Stimulated activated CD4-positive, alpha-beta T cell treated with anti-CD3 and anti-CD28 coated beads, Interleukin-12 subunit alpha, Interleukin-12 subunit beta, amount 100 ng/mL, for 4 hours (primary cell): ENCODE data around the gene REPS2.
A peak's percentile ranks its signal among the peaks of the same experiment; 100 is the strongest.

ENCODE experiments used
- DNase-seq: peaks from one replicate; pipeline ENCODE4 v3.0.0-alpha.2; 2020

Gene REPS2

DNA sequence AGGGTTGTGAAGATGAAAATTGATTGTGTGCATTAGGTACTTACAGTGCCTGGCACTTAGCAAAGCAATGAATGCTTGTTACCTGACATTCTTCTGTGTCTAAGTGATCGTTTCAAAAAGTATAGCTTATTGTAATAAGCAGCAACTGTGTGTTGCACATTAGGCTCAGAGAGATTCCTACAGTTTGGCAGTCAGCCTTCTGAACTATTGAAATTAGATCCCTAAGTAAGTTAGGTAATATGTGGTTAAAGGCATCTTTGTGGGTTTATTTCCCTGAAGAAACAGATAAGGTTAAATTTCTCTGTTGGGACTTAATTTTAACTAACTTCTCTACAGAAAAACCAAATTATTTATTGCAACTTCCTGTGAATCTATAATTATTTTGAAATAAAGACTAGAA lies 93.4 kb downstream of the REPS2 start:
- DNase-seq = no peak

DNA sequence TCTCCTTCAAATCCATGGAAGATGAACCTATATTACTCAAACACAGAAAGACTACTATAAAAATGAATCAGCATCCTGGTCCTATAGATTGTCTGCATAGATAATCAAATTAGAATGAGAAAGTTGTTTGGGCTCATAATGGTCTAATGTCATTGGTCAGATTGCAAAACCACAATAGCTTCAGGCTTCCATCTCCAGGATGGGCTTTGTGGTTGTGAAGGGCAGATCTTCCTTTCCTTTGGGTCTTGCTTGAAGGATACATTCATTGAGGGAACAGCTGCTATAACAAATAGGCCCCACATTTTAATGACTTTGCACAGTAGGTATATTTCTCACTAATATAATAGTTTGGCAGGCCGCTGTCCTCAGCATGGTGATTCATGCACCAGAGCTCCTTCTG lies 94.3 kb downstream of the REPS2 start:
- DNase-seq = no peak

DNA sequence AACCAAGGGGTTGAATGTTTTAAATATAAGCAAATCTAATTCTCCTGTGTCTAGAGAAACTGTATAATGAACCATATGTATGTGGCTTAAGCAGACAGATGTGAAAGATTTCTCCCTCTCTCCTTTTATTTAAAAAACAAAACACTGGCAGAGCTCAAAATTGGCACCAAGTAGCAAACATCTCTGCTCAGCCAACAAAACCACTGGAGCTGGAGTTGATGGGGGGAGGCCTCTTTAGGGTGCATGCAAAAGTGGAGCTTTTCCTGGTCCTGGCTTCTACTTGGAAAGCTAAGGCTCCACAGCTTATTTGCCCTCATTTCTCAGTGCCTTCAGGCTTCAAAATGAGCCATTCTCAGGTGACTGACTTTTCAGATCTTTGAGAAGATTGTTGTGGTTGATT lies 95.6 kb downstream of the REPS2 start:
- DNase-seq = no peak

DNA sequence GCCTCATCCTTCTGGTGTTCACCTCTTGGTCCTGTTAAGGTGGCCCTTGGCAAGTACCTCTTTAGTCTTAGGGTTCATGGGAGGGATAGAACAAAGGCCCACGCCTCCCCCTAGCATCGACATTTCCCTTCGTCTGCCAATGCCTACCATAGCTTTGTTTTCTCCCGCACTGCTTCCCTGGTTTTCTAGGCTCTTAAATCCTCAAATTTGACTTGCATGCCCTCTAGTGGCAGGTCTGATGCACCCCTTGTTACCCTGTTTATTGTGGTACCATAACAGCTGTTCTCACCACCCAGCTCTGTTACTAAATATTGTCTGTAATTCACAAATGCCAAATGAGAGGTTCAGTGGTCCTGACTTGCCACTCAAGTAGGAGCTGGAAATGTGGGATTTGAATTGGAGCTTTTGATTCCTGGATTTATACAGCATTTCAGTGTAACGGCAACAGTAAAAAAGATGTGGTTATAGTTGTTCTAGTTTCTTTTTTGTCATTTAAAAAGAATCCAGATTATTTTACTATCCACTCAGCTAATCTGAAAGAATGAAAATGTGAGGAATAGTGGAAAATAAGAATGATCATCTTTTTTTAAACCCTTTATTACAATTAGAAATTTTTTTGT lies 100.1 kb downstream of the REPS2 start:
- peak; percentile 16 for DNase-seq

DNA sequence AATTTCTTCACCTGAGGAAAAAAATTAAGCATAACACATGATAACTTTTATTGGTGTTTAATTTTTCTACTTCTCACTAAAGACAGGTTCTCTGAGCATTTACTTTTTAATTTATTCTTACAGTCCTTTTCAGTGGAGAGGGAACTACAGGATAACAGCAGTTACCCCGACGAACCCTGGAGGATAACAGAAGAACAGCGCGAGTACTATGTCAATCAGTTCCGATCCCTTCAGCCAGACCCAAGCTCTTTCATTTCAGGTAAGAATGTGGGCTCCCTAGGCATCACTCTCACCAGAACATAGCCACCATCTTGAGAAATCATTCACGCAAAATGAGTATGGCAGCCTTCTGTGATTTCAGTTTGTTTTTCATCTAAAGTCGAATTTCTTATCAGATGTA lies 100.8 kb downstream of the REPS2 start:
- DNase-seq = no peak

DNA sequence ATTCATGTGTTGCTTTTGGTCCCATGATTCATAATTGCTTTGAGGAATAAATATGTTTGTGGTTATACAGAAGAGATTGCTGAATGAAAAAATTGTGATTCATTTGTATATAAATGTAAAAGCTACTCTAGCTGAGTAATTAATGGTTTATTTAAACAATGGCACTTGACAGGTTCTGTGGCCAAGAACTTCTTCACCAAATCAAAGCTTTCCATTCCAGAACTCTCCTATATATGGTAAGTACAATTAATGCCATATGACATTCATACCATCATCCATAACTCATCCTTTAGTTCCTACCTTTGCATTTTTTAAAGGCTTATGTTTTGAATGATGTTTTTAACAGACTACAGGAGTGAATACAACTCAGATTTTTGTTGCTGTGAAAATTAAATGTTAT lies 105.8 kb downstream of the REPS2 start:
- no peak for DNase-seq

DNA sequence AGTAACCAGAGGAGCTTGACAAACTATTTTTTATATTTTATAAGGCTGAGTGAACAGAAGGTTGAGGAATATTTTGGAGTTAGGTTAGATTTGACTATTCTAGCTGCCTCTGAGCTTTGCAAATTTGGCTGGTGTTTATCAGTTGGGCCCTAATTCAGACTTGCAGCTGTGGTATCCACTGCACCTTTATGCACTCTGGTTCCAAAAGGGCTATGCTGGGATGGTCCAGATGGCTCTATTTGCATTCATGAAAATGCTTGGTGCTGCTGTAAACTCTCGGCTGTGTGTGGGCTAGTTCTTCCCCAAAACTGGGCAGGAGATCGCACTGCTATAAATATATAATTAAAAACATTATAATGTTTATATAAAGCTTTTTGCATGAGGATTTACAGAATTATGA lies 106.3 kb downstream of the REPS2 start:
- no peak for DNase-seq

DNA sequence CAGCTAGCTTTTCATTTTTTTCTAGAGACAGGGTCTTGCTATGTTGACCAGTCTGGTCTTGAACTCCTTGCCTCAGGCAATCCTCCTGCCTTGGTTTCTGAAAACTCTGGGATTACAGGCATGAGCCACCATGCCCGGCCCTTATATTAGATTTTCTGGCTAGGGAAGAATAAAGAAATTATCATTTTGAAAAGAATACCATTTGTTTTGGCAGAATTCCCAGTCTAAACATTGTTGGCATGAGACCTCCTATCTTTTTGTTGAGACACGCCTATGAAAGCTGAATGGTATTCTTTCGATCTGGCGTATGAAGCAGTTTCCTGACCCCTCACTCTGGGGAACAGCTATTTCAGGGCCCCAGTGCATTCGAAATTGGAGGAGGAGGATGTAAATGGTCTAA lies 107.0 kb downstream of the REPS2 start:
- no peak for DNase-seq

DNA sequence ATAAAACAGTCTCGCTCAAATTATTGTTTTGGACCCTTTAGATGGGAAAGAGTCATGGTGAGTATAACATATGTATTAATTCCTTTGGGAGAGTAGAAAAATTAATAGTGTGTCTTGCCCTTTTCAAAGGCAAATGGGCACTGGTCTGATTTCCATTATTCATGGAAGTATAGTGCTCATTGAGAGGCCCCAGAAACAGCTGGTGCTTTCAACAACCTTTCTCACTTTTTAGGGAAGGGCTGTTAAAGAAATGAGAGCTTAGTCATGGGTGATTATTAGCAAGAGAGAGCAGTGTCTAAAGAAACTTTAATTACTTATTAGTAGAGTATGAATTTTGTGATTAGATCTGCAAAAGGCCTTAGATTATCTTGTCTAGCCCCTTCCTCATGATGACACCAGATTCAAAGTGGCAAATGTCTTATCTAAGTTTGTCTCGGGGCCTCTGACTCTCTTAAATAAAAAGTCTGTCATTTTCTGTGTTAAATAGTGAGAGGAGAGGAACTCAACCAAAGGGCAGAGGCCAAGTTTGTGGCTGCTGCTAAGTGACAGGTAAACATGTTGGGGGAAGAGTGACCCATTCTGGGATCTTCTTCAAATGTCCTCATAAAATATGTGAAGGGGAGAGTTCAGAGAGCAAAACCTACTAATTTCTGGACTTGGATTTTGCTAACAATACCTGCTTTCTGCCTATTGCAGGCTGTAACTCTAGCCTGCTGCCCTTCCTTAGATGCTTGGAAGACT lies 110.6 kb downstream of the REPS2 start:
- no peak for DNase-seq

DNA sequence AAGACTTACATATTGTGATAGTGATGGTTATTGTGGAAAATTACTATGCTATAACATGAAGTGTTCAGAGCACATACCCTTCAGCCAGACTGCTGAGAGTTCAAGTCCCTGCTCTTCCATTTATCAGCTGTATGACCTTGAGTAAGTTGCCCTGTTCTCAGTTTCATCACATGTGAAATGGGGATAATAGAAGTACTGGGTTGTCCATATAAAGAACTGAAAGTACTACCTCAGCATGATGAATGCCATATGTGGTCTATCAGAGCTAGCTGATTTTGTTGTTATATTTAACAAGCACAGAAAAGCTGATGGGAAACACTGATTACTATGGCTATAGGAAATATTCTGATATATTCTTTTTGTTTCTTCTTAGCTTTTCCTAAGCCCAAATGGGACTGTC lies 115.6 kb downstream of the REPS2 start:
- DNase-seq = no peak

DNA sequence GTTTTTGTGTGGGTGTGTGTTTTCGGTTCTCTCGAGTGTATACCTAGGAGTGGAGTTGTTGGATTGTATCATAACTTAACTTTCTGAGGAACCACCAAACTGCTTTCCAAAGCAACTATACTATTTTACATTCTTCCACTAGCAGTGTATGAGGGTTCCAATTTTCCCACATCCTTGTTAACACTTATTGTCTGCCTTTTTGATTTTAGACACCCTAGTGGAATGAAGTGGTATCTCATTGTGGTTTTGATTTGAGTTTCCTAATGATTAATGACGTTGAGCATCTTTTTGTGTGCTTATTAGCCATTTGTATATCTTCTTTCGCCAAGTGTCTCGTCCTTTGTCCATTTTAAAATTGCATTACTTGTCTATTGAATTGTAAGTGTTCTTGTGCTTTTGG lies 118.6 kb downstream of the REPS2 start:
- DNase-seq = no peak

DNA sequence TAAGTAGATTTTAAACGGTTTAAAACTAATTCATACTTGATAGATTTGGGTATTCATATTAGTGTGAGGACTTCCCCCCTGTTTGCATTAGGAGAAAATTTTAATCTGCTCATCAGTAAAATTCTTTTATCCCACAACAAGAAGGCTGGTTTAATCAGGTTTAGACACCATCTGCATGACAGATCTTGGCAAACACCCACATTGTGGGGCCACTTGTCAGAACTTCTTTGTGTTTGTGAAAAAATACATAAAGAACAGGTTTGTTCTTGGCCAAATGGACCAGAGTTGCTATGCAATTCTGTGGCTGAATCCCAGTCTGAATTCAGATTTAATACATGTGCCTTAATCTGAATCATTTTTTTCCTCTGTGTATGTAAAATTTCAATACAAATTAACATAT lies 121.1 kb downstream of the REPS2 start:
- no peak for DNase-seq

DNA sequence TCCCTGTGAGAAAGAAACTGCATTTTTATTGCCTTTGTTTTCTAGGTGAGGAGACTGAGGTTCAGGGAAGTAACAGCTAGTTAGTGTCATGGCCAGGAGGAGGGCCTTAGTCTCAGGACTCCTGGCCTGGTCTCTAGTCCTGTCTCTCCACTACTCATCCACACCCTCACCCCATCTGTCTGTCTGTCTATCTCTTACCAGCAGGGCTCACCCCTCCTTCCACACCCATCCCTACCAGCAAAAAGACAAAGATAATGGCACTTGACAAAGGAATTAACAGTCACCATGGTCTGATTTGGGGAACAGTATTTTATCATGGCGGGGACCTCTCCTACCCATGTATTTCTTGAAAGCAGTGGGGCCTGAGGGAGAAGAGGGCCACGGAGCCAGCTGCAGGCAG lies 125.8 kb downstream of the REPS2 start:
- no peak for DNase-seq

DNA sequence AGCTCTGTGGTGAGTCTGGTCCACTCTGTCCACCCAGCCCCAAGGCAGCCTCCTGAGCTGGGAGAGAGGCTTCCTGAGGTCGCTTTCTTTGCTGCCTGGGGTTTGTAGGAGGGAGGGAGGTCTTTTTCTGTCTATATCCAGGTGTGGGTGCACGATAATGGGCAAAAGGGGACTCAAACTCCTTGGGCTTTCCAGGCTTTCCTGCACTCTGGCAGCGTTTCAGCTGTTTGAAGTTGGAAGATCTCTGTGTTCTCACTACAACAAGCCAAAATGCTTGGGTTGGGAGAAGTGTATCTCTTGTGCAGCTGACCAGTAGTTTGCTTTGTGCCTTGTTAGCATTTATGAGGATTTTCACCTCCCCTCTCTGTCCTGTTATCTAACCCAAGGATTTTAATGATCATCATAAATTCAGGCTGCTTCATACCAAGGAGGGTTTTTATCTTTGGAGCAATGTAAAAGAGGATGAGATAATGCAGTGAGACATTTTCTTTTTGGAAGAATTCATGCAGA lies 126.3 kb downstream of the REPS2 start:
- no peak for DNase-seq

DNA sequence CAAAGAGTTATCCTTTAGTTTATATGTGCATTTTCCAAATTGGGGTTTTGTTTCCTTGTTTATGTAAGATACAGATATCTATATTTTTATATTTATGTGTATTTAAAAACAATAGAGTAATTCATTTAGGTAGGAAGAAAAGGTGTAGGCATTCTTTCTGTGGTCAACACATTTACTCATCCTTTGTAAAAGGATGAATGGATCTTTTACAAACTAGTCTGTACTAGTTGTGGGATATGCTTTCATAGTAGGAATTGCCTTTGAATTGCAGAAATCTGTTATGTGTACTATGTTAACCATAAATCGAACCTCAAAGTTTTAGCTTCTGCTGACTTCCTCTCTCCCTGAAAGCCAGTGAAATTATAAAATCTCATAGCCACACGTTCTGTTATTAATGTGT lies 128.5 kb downstream of the REPS2 start:
- no peak for DNase-seq

DNA sequence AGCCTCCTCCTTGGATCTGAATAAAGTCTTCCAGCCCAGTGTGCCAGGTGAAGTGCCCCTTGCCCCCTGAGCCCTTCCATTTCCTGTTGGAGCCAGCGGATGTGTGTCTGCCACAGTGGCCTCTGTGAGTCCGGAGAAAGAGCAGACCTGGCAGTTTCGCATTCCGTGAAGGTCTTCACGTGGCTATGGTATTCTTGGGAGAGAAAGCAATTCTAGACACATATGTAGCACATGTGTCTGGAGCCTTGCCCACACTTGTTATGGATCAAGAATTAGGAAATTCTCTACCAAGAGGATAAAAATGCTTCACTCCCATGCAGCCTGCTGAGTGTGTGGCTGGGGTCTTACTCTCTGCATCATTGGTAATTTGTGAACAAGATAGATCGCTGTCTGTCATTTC lies 130.9 kb downstream of the REPS2 start:
- no peak for DNase-seq

DNA sequence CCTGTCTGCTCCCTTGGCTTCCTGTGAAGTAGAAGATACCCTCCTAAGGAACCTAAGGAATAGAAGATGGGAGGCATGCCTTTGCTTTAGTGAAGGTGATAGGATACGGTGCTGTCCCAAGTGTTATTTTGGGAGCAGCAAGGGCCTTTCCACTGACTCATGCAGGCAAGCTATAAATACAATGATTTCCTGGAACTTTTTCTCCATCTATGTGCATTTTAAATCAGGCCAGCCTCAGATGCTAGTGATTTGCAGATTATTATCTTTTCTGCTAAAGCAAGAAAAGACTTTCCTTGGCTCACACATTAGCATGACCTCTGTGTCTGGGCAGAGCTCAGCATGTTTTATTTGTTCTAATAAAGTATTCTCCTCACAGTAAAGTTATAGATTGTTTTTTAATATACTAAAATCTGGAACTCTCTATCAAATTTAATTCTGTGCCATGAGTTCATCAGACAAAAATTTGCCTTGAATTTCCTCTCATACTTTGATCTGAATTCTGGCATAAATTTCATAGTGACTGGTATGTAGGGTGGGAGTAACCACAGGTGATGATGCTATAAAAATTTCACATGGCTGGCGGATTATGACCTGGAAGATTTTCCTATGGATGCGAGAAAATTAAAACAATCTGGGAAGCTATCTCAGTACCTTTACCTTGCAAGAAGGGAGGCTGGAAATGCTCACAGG lies 131.7 kb downstream of the REPS2 start:
- DNase-seq = no peak

DNA sequence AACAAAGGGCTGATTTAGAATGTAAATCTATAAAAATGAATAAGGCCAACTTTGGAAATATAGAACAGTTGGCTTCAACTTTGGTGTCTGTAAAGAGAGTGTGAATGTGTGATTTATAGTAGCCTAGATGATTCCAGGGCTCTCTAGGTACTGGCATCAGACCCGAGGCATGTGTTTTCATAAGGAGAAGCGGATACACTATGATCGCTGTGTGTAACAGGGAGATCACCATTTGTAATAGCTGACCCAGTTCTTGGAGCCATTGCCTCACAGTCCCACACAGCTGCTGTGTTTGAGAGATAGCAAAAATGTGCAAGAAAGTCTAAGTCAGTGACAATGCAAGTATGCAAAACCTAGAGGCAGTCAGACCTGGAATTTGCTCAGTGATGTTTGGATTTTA lies 135.1 kb downstream of the REPS2 start:
- DNase-seq = no peak

DNA sequence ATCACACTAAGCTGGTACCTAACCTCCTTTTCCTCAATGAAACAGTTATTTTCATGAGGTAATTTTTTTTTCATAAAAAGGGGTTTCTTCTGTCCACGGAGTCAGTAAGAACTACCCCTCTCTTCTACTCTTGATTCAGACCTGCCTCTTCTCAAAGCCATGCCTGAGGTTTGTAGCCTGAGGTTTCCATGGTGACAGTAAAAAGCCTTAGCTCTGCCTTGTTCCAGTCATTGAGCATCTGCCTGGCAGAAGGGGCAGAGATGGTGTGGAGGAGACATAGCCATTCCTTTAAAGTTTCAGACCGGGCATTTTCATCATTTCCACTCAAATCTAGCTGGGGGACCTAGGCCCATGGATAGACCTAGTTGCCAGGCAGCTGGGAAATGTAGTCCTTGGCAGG lies 135.5 kb downstream of the REPS2 start:
- DNase-seq = no peak

DNA sequence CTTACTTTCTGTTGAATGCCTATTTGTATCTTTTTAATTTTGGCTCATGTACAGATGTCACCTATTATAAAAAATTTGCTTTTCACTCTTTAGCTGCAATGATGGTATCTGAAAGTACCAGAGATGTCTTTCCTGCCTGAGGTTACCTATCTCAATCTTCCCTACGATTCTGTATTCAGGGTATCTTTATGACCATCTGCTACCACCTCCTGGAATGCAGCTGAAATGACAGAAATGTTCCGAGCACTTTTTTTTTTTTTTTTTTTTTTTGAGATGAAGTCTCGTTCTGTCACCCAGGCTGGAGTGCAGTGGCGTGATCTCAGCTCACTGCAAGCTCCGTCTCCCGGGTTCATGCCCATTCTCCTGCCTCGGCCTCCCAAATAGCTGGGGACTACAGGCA lies 136.4 kb downstream of the REPS2 start:
- DNase-seq = no peak

DNA sequence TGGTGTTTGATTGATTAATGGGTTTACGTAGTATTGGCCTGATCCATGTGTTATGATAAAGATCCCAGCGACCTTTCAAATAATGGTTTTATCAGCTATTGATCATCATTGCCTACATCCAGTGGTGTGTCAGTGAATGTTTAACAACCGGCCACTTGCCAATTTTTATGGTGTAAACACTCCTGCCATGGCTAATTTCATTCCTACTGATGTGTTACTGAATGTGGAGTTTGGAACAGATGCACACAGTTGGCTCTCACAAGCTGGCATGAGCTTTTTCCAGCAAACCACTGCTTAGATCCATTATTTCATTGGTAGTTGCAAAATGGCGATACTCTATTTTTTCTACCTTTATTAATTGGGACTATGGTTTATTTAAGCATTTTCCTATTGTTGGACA lies 139.9 kb downstream of the REPS2 start:
- no peak for DNase-seq

DNA sequence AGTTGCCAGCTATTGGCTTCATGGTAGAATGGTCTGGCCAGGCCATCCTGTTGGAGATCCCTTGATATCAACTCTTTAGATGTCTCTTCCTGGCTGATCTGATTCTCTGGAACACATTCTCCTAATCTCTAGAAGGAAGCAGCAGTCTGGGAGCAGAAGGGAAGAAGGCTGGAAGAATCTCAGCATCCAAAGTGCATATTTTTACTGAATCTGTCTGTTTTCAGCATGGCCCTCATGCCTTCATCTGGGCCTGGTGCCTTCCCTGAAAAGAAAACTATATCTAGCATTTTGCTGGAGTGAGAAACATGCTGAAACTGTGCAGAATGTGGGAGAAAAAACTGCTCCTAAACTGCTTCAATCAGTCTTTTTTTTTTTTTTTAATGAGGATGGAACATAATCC lies 148.7 kb downstream of the REPS2 start:
- DNase-seq = no peak

DNA sequence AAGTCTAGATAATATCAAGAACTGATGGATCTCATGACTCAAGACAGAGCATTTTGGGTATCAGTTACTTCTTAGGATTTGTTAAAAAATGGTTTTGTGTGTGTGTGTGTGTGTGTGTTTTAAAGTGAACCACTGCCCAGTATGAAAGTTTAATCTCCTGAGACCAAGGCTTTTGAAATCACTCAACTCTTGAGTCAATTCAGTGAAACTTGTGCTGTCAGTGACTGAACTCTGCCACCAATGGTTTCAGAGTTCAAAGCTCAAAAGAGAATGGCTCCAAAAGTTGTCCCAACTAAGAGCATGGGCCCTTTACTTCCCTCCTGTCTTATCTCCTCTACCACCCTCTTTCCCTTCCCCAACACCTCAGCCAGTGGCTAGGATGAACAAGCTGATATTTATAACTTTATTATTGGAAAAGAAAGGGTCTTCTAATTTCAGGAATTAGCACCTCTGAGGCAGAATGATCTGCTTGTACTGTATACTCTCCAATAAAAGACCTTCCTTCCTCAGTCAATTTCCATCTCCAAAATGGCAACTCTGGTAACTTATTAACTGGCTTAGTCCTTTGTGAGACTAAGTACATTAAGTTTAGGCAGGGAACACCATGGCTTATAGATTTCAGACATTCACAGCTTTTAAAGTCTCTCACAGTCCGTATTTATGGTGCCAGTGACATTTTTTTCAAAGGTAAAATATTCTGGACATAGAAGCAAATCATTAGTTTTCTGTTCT lies 152.2 kb downstream of the REPS2 start:
- DNase-seq = no peak

DNA sequence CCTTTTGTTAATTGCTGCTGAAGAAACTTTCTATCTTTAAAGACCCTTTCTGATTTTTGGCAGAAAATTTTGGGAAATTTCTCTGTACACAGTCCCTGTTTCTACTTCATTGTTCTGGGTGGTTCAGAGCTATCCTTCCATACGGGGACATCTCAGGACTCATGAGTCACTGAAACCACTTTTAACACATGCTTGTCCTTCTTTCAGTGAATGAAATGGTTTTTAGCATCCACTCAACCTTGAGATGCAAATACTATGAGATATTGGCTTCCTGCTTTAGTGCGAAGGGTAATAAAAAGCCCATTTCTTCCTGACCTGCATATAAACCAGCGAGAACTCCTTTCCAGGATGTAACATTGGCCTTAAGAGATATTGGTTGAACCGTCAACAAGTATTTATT lies 158.0 kb downstream of the REPS2 start:
- DNase-seq = no peak
